ENCODE results near the gene CHD6. TPM values are rescaled to one million over a fixed set of nuclear protein-coding genes. Genes with fewer than 3 reads are reported as not detected.
A peak's percentile ranks its signal among the peaks of the same experiment; 100 is the strongest.

The CHD6 gene
- total RNA-seq, 4 donors from 2014 or later: 32.5 to 37.7 (median 35.0) TPM

- Histone ChIP-seq H3K36me3 (no peaks in the 10 kb centered on the region), H3K27me3 (no peaks in the 10 kb centered on the region), H3K4me3 (no peak overlapping the region), H3K27ac (replicated peaks in 1 of 4) (no peak overlapping the region), H3K4me1 (peaks cover 20 to 27% (median 21%) of the 10 kb centered on the region in 4 donors), H3K9me3 (no peaks in the 10 kb centered on the region)
- no peak for TF ChIP-seq CTCF (IDR thresholded peaks at IDR 0.05)
- no peak for TF ChIP-seq POLR2AphosphoS5 (IDR thresholded peaks at IDR 0.05)
- TF ChIP-seq EP300 (IDR thresholded peaks at IDR 0.05): no peak
- TF ChIP-seq POLR2A (IDR thresholded peaks at IDR 0.05; ENCODE audit: low read depth): no peak
- intact Hi-C loops (cut with DNase I): no loop called here
- DNase-seq (ENCODE audit: extremely low spot score): no peak
- 93% methylated on average over 5 of the region's 5 CpGs for WGBS
These were observed 94.3 kb downstream of the CHD6 start for GRCh38 chr20:41523857-41524256.

- intact Hi-C loops (cut with DNase I): no loop called here
- Histone ChIP-seq H3K4me1 (peaks cover 27 to 32% (median 28%) of the 10 kb centered on the region in 4 donors), H3K4me3 (no peak overlapping the region), H3K27ac (replicated peaks in 1 of 4) (no peak overlapping the region), H3K9me3 (no peaks in the 10 kb centered on the region), H3K36me3 (peaks cover 0 to 19% (median 12%) of the 10 kb centered on the region in 4 donors), H3K27me3 (no peaks in the 10 kb centered on the region)
- TF ChIP-seq POLR2A (IDR thresholded peaks at IDR 0.05; ENCODE audit: low read depth): no peak
- TF ChIP-seq CTCF (IDR thresholded peaks at IDR 0.05): no peak
- no peak for TF ChIP-seq POLR2AphosphoS5 (IDR thresholded peaks at IDR 0.05)
- TF ChIP-seq EP300 (IDR thresholded peaks at IDR 0.05): no peak
- DNase-seq (ENCODE audit: extremely low spot score): no peak
- WGBS: 79% methylated on average over 2 of the region's 2 CpGs
These were observed 104.3 kb downstream of the CHD6 start for GRCh38 chr20:41513829-41514228.

GRCh38 chr20:41512624-41513023 is 105.6 kb downstream of the CHD6 start:
- no peak overlapping the region for H3K4me3 ChIP-seq
- no peak for DNase-seq (ENCODE audit: extremely low spot score)
- H3K27me3 ChIP-seq: no peaks in the 10 kb centered on the region
- H3K27ac ChIP-seq (replicated peaks in 1 of 4): no peak overlapping the region
- H3K36me3 ChIP-seq: peaks cover 0 to 19% (median 12%) of the 10 kb centered on the region in 4 donors
- WGBS: 79% methylated on average over 11 of the region's 11 CpGs
- intact Hi-C loops (cut with DNase I): no loop called here
- H3K9me3 ChIP-seq: no peaks in the 10 kb centered on the region
- H3K4me1 ChIP-seq: peaks cover 36 to 43% (median 40%) of the 10 kb centered on the region in 4 donors
- TF ChIP-seq POLR2A (IDR thresholded peaks at IDR 0.05; ENCODE audit: low read depth): no peak
- TF ChIP-seq CTCF (IDR thresholded peaks at IDR 0.05): no peak
- no peak for TF ChIP-seq POLR2AphosphoS5 (IDR thresholded peaks at IDR 0.05)
- no peak for TF ChIP-seq EP300 (IDR thresholded peaks at IDR 0.05)

GRCh38 chr20:41510847-41511450 is 107.2 kb downstream of the CHD6 start:
- Histone ChIP-seq H3K4me1 (peaks cover 36 to 49% (median 48%) of the 10 kb centered on the region in 4 donors), H3K4me3 (no peak overlapping the region), H3K27ac (replicated peaks in 1 of 4) (peak overlapping the region in 1 of 4 donors; percentile 63), H3K36me3 (peaks cover 0 to 19% (median 12%) of the 10 kb centered on the region in 4 donors), H3K9me3 (no peaks in the 10 kb centered on the region), H3K27me3 (no peaks in the 10 kb centered on the region)
- no peak for TF ChIP-seq POLR2A (IDR thresholded peaks at IDR 0.05; ENCODE audit: low read depth)
- no peak for TF ChIP-seq POLR2AphosphoS5 (IDR thresholded peaks at IDR 0.05)
- TF ChIP-seq CTCF (IDR thresholded peaks at IDR 0.05): no peak
- no peak for TF ChIP-seq EP300 (IDR thresholded peaks at IDR 0.05)
- DNase-seq (ENCODE audit: extremely low spot score): no peak
- 55% methylated on average over 5 of the region's 5 CpGs for WGBS
- intact Hi-C loops (cut with DNase I): no loop called here

All from esophagus muscularis mucosa (tissue), 4 donors.